Fibroblast of lung (primary cell): Measurements from ENCODE around the gene TBC1D2B. TPM values are rescaled to one million over a fixed set of nuclear protein-coding genes. Genes with fewer than 3 reads are reported as not detected.

Experiments used
- DNase-seq, 2 donors: peaks; one replicate each; pipeline versions ENCODE4 v3.0.0 to v3.0.0-alpha.2; 2010; ENCODE audit warnings: low read depth in 2 of 2
- H2AFZ ChIP-seq: 2 replicates; pipeline ENCODE4 v1.5.1; 2012; ENCODE audit warnings: low read length, control low read depth, inconsistent platforms
- H3K27ac ChIP-seq: 2 replicates; pipeline ENCODE4 v1.5.1; 2011; ENCODE audit warnings: low read length, control low read depth; ENCODE audit not compliant: insufficient read depth
- H3K27me3 ChIP-seq: 2 replicates; pipeline ENCODE4 v1.5.1; 2011; ENCODE audit warnings: mild to moderate bottlenecking, low read length; ENCODE audit not compliant: control insufficient read depth, insufficient read depth
- H3K36me3 ChIP-seq: 2 replicates; pipeline ENCODE4 v1.5.1; 2011; ENCODE audit warnings: low read length; ENCODE audit not compliant: control insufficient read depth, insufficient read depth
- H3K4me1 ChIP-seq: 2 replicates; pipeline ENCODE4 v1.5.1; 2011; ENCODE audit warnings: low read length; ENCODE audit not compliant: control insufficient read depth, insufficient read depth; ENCODE audit errors: extremely low read depth
- H3K4me2 ChIP-seq: 2 replicates; pipeline ENCODE4 v1.5.1; 2011; ENCODE audit warnings: low read length, control low read depth; ENCODE audit not compliant: insufficient read depth; ENCODE audit errors: extremely low read depth
- H3K4me3 ChIP-seq, 4 experiments: fragments of 200-600 bp in 1 of 4; sonication (generic) in 1 of 4; replicated peaks in 1 of 4; 2 replicates each; pipeline ENCODE4 v1.5.1; 2011 to 2016; ENCODE audit warnings: low read length in 4 of 4, low read depth in 3 of 4, mild to moderate bottlenecking in 3 of 4, control low read depth in 2 of 4, inconsistent platforms in 1 of 4, mixed read lengths in 1 of 4; ENCODE audit not compliant: insufficient read depth in 1 of 4; ENCODE audit errors: control extremely low read depth in 1 of 4
- H3K79me2 ChIP-seq: 2 replicates; pipeline ENCODE4 v1.5.1; 2012; ENCODE audit warnings: mild to moderate bottlenecking, low read length, inconsistent platforms; ENCODE audit not compliant: control insufficient read depth, insufficient read depth
- H3K9ac ChIP-seq: 2 replicates; pipeline ENCODE4 v1.5.1; 2011; ENCODE audit warnings: mild to moderate bottlenecking, low read length, control low read depth; ENCODE audit not compliant: insufficient read depth
- H3K9me3 ChIP-seq: 2 replicates; pipeline ENCODE4 v1.5.1; 2012; ENCODE audit warnings: low read depth, low read length; ENCODE audit not compliant: control insufficient read depth, insufficient read depth
- H4K20me1 ChIP-seq: 2 replicates; pipeline ENCODE4 v1.5.1; 2011; ENCODE audit warnings: low read length; ENCODE audit not compliant: control insufficient read depth, insufficient read depth; ENCODE audit errors: extremely low read depth
- EZH2 ChIP-seq: IDR thresholded peaks from 2 replicates; pipeline ENCODE4 v1.5.1; 2012; ENCODE audit warnings: low read length, control low read depth, mild to moderate bottlenecking; ENCODE audit errors: missing control alignments
- polyA plus RNA-seq, 2 donors: library from polyadenylated mRNA; depleted of rRNA in 1 of 2; stranded (reverse) in 1 of 2; unstranded in 1 of 2; fragments of >200 nt; gene quantifications; 2 replicates each; pipeline ENCODE4 v1.2.1, GENCODE V29; 2011 to 2012; ENCODE audit warnings: missing spikeins in 1 of 2
- total RNA-seq: library from RNA; depleted of rRNA; stranded (reverse); fragments of >200 nt; gene quantifications from 2 replicates; pipeline ENCODE4 v1.2.1, GENCODE V29; 2014
- TF ChIP-seq, protein P1 (sequence below), 2 donors: IDR thresholded peaks in 1 of 2; conservative IDR thresholded peaks in 1 of 2; 1 replicate in 1 of 2; 2 replicates in 1 of 2; pipeline ENCODE4 v1.5.1; 2011 to 2012; ENCODE audit warnings: low read length in 2 of 2, control low read depth in 1 of 2, inconsistent platforms in 1 of 2, low read depth in 1 of 2, mild to moderate bottlenecking in 1 of 2

Gene TBC1D2B
- total and polyA plus RNA-seq, 2 donors (not counting 1 experiment from before 2014, with no cell fraction given): 49.4 to 73.3 TPM

DNA sequence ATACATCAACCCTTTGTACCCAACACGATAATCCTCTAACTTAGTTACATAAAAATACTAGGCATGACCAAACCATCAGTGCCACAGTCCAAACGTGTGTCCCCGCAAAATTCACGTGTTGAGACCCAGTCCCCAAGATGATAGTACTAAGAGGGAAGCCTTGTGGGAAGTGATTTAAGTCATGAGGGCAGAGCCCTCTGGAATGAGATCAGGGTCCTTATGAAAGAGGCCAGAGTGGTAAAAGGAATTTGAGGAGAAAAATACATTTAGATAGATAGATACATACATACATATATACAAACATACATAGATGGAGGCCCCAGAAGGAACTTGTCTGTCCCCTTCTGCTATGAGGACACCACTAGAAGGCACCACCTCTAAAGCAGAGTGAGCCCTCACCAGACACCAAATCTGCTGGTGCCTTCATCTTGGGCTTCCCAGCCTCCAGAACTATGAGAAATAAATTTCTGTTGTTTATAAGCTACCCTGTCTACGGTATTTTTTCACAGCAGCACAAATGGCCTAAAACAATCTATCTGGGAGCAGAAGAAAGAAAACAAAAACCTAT lies 8.0 kb downstream of the TBC1D2B start:
- no peaks in the 10 kb centered on the region for H4K20me1 ChIP-seq

DNA sequence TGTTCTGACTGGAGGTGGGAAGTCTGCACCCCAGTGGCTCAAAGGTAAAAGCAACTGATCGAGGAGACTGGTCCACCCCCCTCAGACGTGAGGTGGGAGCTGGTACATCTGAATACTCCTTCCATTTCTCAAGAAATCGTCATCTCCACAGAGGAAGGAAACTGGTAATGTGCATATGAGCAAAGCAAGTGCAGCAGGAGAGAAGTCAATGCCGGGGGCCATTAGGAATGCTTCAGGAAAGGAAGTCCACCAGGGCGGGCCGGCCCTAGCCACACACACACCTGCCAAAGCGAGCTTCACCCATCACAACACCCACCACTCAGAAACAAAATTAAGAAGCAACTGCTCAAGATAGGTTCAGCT lies 8.5 kb downstream of the TBC1D2B start:
- Histone ChIP-seq H3K9me3 (no peaks in the 10 kb centered on the region), H4K20me1 (no peaks in the 10 kb centered on the region), H3K4me1 (peaks cover 67% of the 10 kb centered on the region), H3K4me2 (peak overlapping the region; percentile 53), H3K36me3 (no peaks in the 10 kb centered on the region), H3K9ac (no peak overlapping the region), H3K27me3 (no peaks in the 10 kb centered on the region), H2AFZ (no peak overlapping the region), H3K27ac (peak overlapping the region; percentile 85), H3K4me3 (peak overlapping the region in 1 of 4 experiments; percentile 25), H3K79me2 (peaks cover 66% of the 10 kb centered on the region)
- DNase-seq: no peak
- TF ChIP-seq, protein P1, sequence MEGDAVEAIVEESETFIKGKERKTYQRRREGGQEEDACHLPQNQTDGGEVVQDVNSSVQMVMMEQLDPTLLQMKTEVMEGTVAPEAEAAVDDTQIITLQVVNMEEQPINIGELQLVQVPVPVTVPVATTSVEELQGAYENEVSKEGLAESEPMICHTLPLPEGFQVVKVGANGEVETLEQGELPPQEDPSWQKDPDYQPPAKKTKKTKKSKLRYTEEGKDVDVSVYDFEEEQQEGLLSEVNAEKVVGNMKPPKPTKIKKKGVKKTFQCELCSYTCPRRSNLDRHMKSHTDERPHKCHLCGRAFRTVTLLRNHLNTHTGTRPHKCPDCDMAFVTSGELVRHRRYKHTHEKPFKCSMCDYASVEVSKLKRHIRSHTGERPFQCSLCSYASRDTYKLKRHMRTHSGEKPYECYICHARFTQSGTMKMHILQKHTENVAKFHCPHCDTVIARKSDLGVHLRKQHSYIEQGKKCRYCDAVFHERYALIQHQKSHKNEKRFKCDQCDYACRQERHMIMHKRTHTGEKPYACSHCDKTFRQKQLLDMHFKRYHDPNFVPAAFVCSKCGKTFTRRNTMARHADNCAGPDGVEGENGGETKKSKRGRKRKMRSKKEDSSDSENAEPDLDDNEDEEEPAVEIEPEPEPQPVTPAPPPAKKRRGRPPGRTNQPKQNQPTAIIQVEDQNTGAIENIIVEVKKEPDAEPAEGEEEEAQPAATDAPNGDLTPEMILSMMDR (conservative IDR thresholded peaks at IDR 0.05 in 1 of 2, IDR thresholded peaks at IDR 0.05 in 1 of 2; ENCODE audit: low read depth in 1 of 2, low read length in 2 of 2): no peak
- TF ChIP-seq EZH2: no peak

More for the DNA sequence above, 8.0 kb downstream of the TBC1D2B start:
- Histone ChIP-seq H3K4me1 (peaks cover 70% of the 10 kb centered on the region), H2AFZ (no peak overlapping the region), H3K27me3 (no peaks in the 10 kb centered on the region), H3K9me3 (no peaks in the 10 kb centered on the region), H3K79me2 (peaks cover 71% of the 10 kb centered on the region), H3K27ac (peak overlapping the region; percentile 85), H3K36me3 (no peaks in the 10 kb centered on the region), H3K4me2 (no peak overlapping the region), H3K9ac (no peak overlapping the region), H3K4me3 (no peak overlapping the region)
- TF ChIP-seq, protein P1 (conservative IDR thresholded peaks at IDR 0.05 in 1 of 2, IDR thresholded peaks at IDR 0.05 in 1 of 2; ENCODE audit: low read depth in 1 of 2, low read length in 2 of 2): no peak
- no peak for TF ChIP-seq EZH2
- no peak for DNase-seq

DNA sequence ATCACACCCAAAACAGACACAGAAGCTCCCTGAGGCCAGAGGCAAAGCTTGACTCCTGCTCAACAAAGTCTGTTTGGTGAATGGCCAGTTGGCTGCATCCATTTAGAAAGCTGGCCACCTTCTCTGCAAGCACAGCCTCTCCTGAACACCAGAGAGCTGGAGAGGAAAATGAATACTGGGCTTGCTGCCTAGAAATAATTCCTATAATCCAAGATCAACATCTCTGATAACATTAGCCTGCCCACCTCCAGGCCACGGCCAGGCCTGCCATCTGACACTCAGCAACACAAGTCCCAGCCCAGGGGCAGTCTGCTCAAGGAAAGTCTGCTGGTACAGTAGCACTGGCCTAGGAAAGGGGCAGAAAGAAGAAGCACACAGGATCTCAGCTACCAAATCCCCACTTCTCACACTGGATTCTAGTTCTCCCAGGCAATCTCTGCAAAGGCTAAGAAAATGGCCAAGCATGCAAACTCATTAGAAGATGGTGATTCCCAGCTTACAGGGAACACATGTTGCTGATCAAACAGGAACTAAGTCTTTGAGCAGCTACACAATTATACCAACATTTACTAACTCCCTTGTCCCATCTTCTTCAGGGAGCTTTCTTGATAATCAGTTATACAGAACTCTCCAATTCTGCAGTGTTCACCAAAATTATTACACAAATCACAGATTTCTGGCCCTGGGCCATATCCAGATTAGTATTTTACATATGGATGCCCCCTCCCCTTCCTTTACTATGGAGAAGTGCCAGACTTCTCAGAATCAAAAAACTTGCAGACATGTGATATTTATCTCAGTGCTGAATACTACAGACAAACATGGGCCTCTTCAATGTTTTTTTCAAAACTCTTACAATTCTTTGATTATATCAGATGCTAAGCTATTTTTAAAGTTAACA lies 9.9 kb downstream of the TBC1D2B start:
- Histone ChIP-seq H4K20me1 (no peaks in the 10 kb centered on the region), H3K27ac (peak overlapping the region; percentile 58), H3K79me2 (peaks cover 68% of the 10 kb centered on the region), H2AFZ (no peak overlapping the region), H3K4me1 (peaks cover 70% of the 10 kb centered on the region), H3K9me3 (no peaks in the 10 kb centered on the region), H3K4me2 (peak overlapping the region; percentile 38), H3K4me3 (peak overlapping the region in 1 of 4 experiments; percentile 25), H3K27me3 (no peaks in the 10 kb centered on the region), H3K9ac (no peak overlapping the region), H3K36me3 (no peaks in the 10 kb centered on the region)
- peak in 1 of 2 donors; percentile 48 for DNase-seq
- TF ChIP-seq, protein P1 (conservative IDR thresholded peaks at IDR 0.05 in 1 of 2, IDR thresholded peaks at IDR 0.05 in 1 of 2; ENCODE audit: low read depth in 1 of 2, low read length in 2 of 2): no peak
- no peak for TF ChIP-seq EZH2
